ENCODE results near the gene TMEM14C.
"Not testable (repeated sequence)": the region's sequence is repeated elsewhere in the genome, so short reads cannot be mapped to it uniquely, and the experiment has no call there.

TMEM14C gene
- total RNA-seq, result 41.3 to 52.4 reads per million in 2 donors

DNA sequence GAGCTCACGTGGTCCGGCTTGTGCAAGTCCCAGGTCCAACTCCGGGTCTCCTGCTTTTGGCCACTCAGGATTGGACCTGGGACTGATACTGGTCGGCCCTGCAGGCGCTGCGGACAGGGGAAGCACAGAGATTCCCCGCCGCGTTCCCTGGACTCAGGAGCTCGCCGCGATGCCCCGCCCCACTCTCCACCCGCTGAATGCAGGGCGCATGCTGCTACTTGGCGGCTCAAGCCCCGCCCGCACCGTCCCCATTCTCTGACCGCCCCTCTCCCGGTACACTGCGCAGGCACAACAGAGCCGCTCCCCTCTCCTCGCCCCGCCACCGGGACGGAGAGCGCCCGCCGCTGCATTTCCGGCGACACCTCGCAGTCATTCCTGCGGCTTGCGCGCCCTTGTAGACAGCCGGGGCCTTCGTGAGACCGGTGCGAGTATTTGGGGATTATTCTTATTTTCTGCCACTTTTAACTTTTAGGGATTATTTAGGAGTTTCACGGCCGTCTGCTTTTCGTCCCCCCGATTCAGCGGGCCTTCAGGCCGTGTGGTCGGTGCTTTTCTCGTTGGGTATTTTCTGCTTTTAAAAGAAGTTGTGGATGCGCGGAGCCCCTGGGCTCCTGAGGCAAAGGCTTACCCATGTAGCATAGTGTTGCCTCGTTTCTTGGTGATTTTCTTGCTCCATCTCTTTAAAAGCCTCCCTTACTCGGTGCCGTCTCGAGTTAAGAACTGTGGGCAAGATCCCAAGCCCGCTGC lies at the start of gene TMEM14C:
TMEM14C (plus strand) TSS at position 251 of the 747 bp plus-strand sequence. CDS start 1,544 bp downstream, outside the sequence.
- DNase-seq, result peak; percentile 67

DNA sequence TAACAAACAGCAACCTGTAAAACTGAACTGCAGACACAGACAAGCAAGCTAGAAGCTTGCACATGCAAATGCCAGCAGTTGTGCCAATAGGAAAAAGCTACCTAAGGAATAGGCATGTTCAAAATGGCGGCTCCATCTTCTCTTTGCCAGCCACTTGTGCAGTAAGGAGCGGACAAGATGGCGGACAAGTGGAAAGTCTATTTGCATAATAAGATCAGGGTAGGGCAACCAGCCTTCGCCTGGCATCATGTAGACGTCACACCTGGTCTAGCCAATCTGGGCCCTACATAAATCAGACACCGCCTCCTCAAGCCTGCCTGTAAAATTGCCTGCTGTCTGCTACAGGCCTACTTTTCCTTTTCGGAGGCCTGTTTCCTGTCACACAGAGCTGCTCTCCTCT lies 46.5 kb upstream of the TMEM14C start:
- DNase-seq, result no peak

DNA sequence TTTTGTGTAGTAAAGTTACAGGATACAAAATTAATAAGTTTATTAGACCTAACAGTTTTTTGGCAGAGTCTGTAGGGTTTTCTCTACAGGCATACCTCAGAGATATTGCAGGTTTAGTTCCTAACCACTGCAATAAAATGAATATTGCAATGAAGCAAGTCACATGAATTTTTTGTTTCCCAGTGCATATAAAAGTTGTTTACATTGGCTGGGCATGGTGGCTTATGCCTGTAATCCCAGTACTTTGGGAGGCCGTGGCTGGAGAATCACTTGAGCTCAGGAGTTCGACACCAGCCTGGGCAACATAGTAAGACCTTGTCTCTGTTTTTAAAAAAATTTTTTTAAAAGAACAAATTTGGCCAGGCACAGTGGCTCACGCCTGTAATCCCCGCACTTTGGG lies 44.4 kb upstream of the TMEM14C start:
- DNase-seq, result no peak

DNA sequence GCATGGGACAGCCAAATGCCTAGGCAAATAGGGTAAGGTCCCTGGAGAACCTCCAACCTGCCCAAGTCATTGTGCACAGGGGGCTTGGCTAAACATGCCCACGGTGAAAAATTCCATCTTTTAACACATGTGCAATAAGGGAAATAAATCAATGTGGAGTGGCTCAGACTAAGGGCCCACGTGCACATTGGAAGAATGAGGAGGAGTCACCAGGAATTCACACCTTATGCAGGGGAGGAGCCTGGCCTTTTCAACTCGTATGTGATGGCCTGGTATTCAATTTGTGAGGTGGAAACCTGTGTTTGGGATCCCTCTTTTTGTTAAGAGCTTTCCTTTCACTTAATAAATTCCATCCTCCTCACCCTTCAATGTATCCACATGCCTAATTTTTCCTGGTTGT lies 41.1 kb upstream of the TMEM14C start:
- no peak for DNase-seq

DNA sequence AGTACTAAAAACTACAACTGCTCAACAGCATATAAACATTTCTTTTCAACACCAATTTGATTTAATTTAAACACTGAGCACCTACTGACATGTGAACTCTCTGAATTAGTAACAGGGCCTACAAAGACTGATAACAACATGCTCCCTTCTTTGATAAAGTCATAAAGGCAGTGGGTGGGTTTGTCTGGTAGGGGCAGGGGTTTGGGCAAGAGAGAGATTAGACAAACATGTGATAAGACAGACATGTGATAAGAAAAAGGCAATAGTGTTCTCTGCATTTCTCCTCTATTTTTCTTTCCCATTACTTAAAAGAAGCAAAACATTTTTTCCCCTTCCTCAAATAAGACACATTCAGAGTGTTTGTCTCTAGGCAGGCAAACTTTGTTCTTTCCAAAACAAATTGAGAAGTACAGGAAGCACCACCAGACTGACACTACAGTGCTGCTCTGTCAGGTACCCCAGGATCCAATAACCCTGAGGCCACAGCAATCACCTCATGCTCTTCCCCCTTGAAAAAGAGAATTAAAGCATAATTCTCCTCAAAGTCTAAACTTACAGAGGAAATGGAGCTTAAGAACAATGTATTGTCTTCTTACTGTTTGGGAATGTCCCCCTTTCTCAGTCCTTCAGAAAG lies 40.4 kb upstream of the TMEM14C start:
- DNase-seq, result no peak

DNA sequence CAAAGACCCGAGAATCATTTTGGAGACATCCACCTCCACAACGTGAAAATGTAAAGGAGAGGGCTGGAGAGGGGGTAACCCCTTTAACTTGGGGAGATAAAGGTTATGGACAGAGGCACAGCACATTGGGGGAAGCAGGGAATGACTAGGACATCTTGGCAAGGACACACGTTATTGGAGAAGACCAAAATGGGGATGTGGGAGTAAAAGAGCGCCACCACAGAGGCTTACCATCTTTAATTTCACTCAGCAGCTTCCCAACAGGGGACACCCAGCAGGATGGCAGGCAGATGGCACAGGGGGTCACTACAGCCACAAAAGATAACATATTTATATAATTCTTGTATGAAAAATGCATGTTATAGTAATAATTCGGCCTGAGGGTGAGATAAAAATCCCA lies 38.3 kb upstream of the TMEM14C start:
- DNase-seq, result no peak

DNA sequence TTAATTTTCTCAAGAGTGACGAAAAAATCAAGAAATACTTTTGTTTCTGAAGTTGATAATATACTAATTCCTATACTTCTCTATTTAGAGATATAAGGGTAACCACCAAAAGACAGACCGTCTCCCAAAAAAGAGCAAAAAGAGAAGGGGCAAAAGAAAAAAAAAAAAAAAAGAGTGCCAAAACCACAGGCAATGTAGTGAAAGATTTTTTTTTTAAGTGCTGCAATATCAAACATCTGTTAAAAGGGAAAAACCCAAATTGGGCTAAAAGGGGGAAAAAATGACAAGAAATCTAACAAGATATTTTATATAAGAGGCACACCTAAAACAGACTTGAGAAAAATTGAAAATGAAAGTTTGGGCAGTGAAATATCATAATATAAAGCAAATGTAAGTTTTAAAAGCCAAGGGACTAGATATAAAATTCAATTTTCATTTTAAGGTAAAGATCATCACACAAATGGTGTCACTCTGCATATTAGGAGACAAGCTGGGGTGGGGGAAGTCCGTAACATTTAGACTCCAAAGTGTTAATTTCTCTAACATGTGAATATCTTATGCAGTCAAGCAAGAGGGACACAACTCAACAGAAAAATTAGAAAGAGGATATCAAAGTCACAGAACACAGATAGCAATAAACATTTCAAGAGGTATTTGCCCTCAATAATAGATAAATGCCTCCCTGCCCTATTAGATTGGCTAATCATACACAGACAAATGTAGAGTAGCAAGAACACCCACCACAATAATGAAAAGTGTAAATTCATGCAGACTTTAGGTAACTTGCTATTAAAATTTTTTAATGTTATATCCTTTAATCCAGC lies 37.6 kb upstream of the TMEM14C start:
- no peak for DNase-seq

DNA sequence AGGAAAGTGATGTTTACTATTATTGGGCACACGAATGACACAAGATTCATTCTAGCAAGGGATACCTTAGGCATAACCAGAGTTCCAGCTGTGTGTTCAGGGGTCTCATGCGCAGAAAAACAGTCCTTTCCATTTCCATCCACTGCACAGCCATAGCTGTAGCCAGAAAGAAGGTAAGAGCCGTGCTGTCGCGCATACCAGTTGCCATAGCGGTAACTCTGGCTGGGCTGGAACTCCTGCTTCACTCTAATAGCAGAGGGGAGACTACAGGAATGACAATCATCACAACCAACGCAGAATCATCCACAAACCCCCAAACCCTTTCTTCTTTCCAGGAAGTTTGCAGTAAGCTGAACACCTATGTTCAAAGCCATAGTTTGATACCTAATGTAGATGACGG lies 36.0 kb upstream of the TMEM14C start:
- no peak for DNase-seq

DNA sequence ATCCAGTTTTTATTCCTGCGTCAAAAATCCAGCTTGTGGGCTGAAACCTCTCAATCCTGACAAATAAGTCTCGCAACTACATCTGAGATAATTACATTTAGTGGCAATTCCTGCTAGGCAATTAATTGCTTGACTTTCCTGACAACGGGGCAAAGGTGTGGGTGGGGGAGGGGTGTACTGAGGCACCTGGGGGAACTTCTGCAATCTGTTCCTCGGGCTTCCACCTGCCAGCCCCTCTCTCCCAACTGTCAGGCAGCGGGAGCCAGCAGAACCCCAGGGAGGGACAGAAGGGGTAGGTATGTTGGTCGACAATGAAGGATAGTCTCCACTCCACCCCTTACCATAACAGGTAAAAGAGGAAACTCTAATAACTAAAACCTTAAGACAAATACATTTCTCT lies 35.3 kb upstream of the TMEM14C start:
- no peak for DNase-seq

DNA sequence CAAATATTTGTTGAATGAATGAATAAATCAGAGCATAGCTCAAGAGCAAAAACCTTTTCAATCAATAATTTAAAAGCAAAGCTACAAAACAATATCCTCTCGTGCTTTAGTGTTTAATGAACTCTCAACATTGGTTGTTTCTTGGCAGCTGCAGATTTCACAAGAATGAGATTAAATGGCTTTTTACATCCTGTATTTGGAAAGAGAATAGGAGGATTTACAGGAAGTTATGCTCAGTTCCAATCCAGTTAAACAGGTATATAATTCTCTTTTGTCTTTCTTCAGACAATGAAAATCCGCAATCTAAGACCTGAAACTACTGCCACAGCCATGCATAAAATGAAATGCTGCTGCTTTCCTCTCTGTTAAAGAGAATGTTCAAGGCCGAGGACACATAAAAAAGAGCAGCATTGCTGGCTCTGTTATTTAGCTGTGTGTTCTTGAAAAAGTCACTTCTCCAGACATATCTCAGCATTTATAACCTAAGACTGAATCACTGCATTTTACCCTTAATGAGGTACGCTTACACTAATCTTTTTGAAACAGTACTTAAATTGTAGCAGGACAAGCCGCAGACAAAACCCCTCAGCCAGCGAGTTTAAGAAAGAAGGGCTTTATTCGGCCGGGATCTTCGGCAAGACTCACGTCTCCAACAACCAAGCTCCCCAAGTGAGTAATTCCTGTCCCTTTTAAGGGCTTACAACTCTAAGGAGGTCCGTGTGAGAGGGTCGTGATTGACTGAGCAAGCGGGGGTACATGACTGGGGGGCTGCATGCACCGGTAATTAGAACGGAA lies 32.0 kb upstream of the TMEM14C start:
- DNase-seq, result no peak

DNA sequence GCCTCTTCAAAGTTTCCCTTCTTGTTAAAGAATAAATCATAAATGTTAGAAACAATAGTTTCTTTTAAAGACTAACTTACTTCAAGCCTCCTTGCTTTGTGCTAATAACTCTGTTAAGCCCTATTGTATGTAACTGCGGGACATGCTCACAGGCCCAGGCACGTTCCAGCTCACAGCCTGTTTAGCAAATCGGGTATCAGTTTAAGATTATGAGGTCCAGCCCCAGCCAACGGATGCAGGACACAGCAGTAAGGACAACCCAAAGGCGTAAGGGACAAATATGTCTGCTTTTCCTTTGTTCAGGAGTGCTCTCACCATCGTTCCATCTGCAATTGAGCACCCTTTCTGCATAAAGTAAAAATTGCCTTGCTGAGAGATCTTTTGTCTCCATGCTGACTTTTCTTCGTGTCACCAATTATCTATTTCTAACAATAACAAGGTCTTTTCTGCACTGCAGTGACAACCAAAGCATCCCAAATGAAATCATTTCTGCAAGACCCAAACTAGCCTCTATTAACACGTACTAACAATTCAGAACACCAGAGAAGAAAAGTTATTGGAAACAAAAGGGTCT lies 29.8 kb upstream of the TMEM14C start:
- DNase-seq, result no peak

DNA sequence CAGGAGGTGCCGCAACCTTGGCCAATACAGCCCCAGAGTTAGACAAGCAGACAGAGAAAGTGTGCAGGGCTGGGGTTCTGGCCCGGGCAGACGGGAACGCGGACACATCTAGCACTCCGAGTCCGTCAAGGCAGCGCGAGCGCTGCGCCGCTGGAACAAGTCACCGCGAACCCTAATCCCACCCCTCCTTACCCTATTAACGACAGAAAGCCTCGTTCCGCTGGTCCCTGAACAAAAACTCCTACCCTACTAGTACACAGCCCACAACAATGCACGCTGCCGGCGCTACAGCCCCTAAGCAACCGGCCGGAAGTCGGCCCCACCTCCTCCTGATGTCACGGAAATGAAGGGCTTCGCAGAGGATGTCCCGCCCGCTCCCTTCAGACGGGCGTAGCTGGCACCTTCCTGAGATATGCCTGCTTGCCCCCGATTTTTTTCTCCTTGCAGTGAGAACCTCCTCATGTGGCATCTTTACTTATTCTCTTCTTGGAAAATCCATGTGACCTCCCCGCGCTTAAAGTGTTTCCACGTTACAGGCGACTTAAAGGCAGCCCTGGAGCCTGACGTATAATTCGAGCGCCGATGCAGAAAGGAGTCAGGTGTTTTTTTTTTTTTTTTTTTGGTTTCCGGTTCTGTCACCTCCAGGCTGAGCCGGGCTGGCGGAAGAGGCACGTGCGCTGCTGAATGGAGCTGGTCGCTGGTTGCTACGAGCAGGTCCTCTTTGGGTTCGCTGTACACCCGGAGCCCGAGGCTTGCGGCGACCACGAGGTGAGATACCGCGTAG lies 28.4 kb upstream of the TMEM14C start, which contains the start of the genes C6orf52 and PAK1IP1:
C6orf52 (minus strand) TSS at position 315 of the 784 bp plus-strand sequence. CDS start 7,066 bp downstream, outside the sequence.
PAK1IP1 (plus strand) TSS at position 671 of the 784 bp plus-strand sequence; CDS start at position 685, 14 bp downstream.
- DNase-seq, result peak; percentile 78

DNA sequence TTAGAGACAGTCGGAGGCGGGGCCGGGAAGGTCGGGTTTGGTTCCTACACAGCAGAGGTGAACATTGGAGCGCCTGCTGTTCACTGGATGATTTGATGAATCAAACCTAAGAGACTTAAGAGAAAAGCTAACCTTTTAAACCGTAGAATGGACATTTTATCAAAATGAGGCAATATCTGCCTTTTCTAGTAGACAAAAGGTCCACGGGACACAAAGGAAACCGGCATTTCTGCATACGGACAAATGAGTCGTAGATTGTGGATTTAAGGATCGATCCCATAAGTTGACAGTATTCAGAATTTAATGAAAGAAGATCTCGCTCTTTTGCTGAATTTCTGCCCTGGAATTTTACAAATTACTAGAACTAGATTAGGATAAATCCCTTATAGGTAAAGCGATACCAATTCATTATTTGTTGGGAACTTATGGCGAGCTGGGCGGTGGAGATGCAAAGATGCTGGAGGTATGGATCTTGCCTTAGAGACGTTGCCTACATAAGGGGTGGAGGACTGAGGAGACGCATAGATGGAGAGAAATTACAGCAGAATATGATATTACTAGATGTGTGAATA lies 27.7 kb upstream of the TMEM14C start:
- no peak for DNase-seq

DNA sequence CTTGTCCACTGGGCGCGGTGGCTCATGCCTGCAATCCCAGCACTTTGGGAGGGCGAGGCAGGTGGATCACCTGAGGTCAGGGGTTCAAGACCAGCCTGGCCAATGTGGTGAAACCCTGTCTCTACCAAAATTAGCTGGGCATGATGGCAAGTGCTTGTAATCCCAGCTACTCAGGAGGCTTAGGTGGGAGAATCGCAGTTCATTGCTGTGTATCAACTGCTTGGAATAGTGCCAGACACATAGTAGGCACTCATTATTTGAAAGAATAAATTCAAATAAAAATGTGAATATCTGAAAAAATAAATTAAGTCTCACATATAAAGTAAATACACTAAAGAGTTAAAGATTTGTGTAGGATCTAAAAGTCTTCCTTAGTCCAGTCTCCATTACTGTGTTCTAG lies 26.2 kb upstream of the TMEM14C start:
- no peak for DNase-seq

DNA sequence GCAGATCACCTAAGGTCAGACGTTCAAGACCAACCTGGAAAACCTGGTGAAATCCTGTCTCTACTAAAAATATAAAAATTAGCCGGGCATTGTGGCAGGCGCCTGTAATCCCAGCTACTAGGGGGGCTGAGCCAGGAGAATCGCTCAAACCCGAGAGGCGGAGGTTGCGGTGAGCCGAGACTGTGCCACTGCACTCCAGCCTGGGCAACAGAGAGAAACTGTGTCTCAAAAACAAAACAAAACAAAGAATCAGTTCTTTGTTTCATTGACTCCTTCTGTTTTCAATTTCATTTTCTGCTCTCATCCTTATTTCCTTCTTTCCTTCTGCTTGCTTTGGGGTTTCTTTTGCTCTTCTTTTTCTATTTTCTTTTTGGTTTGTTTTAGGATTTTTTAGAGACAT lies 8.9 kb upstream of the TMEM14C start:
- no peak for DNase-seq

DNA sequence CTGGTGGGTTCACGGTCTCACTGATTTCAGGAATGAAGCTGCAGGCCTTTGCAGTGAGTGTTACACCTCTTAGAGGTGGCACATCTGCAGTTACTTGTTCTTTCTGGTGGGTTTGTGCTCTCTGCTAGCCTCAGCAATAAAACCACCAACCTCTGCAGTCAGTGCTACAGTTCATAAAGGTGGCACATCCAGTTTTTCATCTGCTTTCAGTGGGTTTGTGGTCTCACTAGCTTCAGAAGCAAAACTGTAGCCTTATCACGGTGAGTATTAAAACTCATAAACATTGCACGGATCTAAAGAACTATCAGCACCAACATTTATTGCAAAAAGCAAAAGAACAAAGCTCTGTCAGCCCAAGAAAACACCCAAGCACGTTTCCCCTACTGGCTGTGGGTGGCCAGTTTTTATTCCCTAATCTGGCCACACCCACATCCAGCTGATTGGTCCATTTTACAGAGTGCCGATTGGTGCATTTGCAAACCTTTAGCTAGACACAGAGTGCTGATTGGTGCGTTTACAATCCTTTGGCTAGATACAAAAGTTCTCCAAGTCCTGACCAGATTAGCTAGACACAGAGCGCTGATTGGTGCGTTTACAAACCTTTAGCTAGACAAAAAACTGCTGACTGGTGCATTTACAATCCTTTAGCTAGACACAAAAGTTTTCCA lies 3.4 kb upstream of the TMEM14C start:
- no peak for DNase-seq

DNA sequence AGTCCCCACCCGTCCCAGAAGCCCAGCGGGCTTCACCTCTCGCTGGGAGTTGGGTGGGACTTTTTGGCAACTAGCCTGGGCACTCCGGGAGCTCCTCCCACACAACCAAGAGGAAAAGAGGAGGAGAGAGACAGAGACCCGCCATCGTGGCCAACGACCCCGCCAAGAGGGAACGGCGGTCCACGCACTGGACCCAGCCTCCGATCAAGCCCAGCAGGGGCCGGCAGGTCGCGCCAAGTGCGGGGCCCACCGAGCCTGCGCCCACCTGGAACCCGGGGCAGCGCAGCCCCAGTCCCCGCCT lies 3.0 kb upstream of the TMEM14C start:
- no peak for DNase-seq

DNA sequence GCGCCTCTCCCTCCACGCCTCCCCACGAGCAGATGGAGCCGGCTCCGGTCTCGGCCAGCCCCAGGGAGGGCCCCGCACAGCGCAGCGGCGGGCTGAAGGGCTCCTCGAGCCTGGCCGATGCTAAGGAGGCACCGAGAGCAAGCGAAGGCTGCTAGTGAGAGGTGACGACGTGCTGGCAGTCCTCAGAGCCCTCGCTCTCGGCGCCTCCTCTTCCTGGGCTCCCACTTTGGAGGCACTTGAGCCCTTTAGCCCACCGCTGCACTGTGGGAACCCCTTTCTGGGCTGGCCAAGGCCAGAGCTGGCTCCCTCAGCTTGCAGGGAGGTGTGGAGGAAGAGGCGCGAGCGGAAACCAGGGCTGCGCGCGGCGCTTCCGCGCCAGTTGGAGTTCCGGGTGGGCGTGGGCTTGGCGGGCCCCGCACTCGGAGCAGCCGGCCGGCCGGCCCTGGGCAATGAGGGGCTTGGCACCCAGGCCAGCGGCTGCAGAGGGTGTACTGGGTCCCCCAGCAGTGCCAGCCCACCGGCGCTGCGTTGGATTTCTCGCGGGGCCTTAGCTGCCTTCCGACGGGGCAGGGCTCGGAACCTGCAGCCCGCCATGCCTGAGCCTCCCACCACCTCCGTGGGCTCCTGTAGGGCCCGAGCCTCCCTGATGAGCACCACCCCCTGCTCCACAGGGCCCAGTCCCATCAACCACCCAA lies 2.5 kb upstream of the TMEM14C start:
- peak; percentile 53 for DNase-seq

DNA sequence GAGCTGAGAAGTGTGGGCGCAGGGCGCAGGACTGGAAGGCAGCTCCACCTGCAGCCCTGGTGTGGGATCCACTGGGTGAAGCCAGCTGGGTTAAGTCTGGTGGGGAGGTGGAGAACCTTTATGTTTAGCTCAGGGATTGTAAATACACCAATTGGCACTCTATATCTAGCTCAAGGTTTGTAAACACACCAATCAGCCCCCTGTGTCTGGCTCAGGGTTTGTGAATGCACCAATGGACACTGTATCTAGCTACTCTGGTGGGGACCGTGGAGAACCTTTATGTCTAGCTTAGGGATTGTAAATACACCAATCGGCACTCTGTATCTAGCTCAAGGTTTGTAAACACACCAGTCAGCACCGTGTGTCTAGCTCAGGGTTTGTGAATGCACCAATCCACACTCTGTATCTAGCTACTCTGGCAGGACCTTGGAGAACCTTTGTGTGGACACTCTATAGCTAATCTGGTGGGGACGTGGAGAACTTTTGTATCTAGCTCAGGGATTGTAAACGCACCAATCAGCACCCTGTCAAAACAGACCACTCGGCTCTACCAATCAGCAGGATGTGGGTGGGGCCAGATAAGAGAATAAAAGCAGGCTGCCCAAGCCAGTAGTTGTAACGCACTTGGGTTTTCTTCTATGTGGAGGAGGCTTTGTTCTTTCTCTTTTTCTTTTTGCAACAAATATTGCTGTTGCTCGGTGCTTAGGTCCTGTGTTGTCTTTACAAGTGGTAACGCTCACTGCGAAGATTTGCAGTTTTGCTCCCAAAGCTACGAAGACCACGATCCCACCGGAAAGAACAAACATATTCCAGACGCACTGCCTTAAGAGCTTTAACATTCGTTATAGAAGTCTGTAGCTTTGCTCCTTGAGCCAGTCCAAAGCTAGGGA lies 1.7 kb upstream of the TMEM14C start:
- not testable (repeated sequence) for DNase-seq

Measured in activated gamma-delta T cell (primary cell).